ENCODE data around the gene SERTAD1. TPM values are rescaled to one million over a fixed set of nuclear protein-coding genes. Genes with fewer than 3 reads are reported as not detected.
A peak's percentile ranks its signal among the peaks of the same experiment; 100 is the strongest.

The SERTAD1 gene
- polyA plus RNA-seq, 1 of the 3 experiments (the other 2 are of a cell fraction), result 10.4 TPM

- Histone ChIP-seq H3K27me3 (ENCODE audit: insufficient read depth) (no peaks in the 10 kb centered on the region), H3K4me1 (ENCODE audit: control insufficient read depth in 1 of 2, insufficient read depth in 2 of 2, low read depth in 1 of 2, low read length in 1 of 2) (peaks cover 5 to 17% of the 10 kb centered on the region in 2 experiments; a peak in 3 of 4 replicates), H3K27ac (ENCODE audit: low read depth in 2 of 2, low read length in 1 of 2) (peak within 1 kb of the TSS; percentile 3 to 79; a peak in 3 of 4 replicates), H3K9me2 (no peaks in the 10 kb centered on the region), H3F3A (replicated peaks; ENCODE audit: insufficient read depth) (peaks cover 14% of the 10 kb centered on the region), H3K4me3 (ENCODE audit: low read depth in 2 of 2, low read length in 1 of 2) (peak within 1 kb of the TSS; percentile 61 to 79), H3K9ac (peak within 1 kb of the TSS; percentile 74), H4K20me1 (ENCODE audit: insufficient read depth) (no peaks in the 10 kb centered on the region), H3K4me2 (peak within 1 kb of the TSS; percentile 91), H3K79me2 (ENCODE audit: insufficient read depth) (no peaks in the 10 kb centered on the region; the same call in 1 of the 2 replicates), H3K36me3 (replicated peaks in 1 of 2; ENCODE audit: control insufficient read depth in 1 of 2, insufficient read depth in 2 of 2, low read length in 1 of 2) (no peaks in the 10 kb centered on the region), H3K9me3 (no peaks in the 10 kb centered on the region), H2AFZ (ENCODE audit: low read depth) (peak within 1 kb of the TSS; percentile 98)
- ChIA-PET POLR2A (interaction anchor here (0.5 to 1.6 kb wide), 6 partner anchors 9 to 105 kb away, joined by 3 to 7 read pairs (median 3); partner anchors contain the start of gene SERTAD1), CTCF (interaction anchor here (0.7 to 4.4 kb wide), 14 partner anchors 12 to 169 kb away, joined by 3 to 49 read pairs (median 8); partner anchors contain the start of gene LTBP4)
- under 1% methylated on average over 28 of the region's 54 CpGs for WGBS (ENCODE audit: low lambda C conversion rate)
- TF ChIP-seq CHD2 (IDR thresholded peaks at IDR 0.05; ENCODE audit: low read length, partially characterized antibody) (peak; percentile 89), FOSL2 (IDR thresholded peaks at IDR 0.05; ENCODE audit: borderline replicate concordance, low read depth) (no peak), POLR2AphosphoS5 (IDR thresholded peaks at IDR 0.05; ENCODE audit: low read depth, low read length) (peak; percentile 59; the same call in 1 of the 2 replicates), TCF12 (IDR thresholded peaks at IDR 0.05) (no peak), SIN3A (IDR thresholded peaks at IDR 0.05; ENCODE audit: borderline replicate concordance, low read depth, low read length) (peak; percentile 13; the same call in 1 of the 2 replicates), RCOR1 (IDR thresholded peaks at IDR 0.05; ENCODE audit: low read length) (0 out of 2 replicates have a peak, but pooled peaks have one; percentile 7), TAF1 (IDR thresholded peaks at IDR 0.05; ENCODE audit: borderline replicate concordance, low read depth, low read length) (0 out of 2 replicates have a peak, but pooled peaks have one; percentile 28), NRF1 (IDR thresholded peaks at IDR 0.05; ENCODE audit: low read depth, low read length) (peak; percentile 45; the same call in 1 of the 2 replicates)
- TF ChIP-seq, protein P1, sequence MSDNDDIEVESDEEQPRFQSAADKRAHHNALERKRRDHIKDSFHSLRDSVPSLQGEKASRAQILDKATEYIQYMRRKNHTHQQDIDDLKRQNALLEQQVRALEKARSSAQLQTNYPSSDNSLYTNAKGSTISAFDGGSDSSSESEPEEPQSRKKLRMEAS (IDR thresholded peaks at IDR 0.05; ENCODE audit: low read depth), result peak; percentile 54
- TF ChIP-seq, protein P2, sequence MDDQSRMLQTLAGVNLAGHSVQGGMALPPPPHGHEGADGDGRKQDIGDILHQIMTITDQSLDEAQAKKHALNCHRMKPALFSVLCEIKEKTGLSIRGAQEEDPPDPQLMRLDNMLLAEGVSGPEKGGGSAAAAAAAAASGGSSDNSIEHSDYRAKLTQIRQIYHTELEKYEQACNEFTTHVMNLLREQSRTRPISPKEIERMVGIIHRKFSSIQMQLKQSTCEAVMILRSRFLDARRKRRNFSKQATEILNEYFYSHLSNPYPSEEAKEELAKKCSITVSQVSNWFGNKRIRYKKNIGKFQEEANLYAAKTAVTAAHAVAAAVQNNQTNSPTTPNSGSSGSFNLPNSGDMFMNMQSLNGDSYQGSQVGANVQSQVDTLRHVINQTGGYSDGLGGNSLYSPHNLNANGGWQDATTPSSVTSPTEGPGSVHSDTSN (IDR thresholded peaks at IDR 0.05), result peak; percentile 84
- DNase-seq, result peak; percentile 97
Measured at GRCh38 chr19:40465557-40466218, 39.9 kb upstream of the SERTAD1 start, which contains the start of gene BLVRB. Gene BLVRB (minus strand): TSS chr19:40465745. CDS start chr19:40465688, 57 bp downstream.

GRCh38 chr19:40465025-40465556 is 39.3 kb upstream of the SERTAD1 start:
- H3K79me2 ChIP-seq (ENCODE audit: insufficient read depth), result no peaks in the 10 kb centered on the region; the same call in 1 of the 2 replicates
- WGBS (ENCODE audit: low lambda C conversion rate), result 12% methylated on average over 11 of the region's 11 CpGs
- POLR2A ChIA-PET, result interaction anchor here (0.9 to 1.6 kb wide), 4 partner anchors 22 to 106 kb away, joined by 3 to 7 read pairs (median 4); partner anchors contain the start of gene SERTAD1
- CTCF ChIA-PET, result interaction anchor here (0.9 to 4.4 kb wide), 20 partner anchors 12 to 904 kb away, joined by 3 to 49 read pairs (median 6); partner anchors contain the start of gene LTBP4
- H3K36me3 ChIP-seq (replicated peaks in 1 of 2; ENCODE audit: control insufficient read depth in 1 of 2, insufficient read depth in 2 of 2, low read length in 1 of 2), result no peaks in the 10 kb centered on the region
- peak overlapping the region; percentile 98 for H2AFZ ChIP-seq (ENCODE audit: low read depth)
- no peaks in the 10 kb centered on the region for H4K20me1 ChIP-seq (ENCODE audit: insufficient read depth)
- peak overlapping the region; percentile 91 for H3K4me2 ChIP-seq
- peak overlapping the region; percentile 3 to 79; a peak in 3 of 4 replicates for H3K27ac ChIP-seq (ENCODE audit: low read depth in 2 of 2, low read length in 1 of 2)
- H3K9me2 ChIP-seq, result no peaks in the 10 kb centered on the region
- H3K9me3 ChIP-seq, result no peaks in the 10 kb centered on the region
- H3K9ac ChIP-seq, result peak overlapping the region; percentile 74
- peak overlapping the region; percentile 61 to 79 for H3K4me3 ChIP-seq (ENCODE audit: low read depth in 2 of 2, low read length in 1 of 2)
- H3F3A ChIP-seq (replicated peaks; ENCODE audit: insufficient read depth), result peaks cover 14% of the 10 kb centered on the region
- peaks cover 5 to 17% of the 10 kb centered on the region in 2 experiments; a peak in 3 of 4 replicates for H3K4me1 ChIP-seq (ENCODE audit: control insufficient read depth in 1 of 2, insufficient read depth in 2 of 2, low read depth in 1 of 2, low read length in 1 of 2)
- DNase-seq, result no peak
- H3K27me3 ChIP-seq (ENCODE audit: insufficient read depth), result no peaks in the 10 kb centered on the region
- TF ChIP-seq, protein P3, sequence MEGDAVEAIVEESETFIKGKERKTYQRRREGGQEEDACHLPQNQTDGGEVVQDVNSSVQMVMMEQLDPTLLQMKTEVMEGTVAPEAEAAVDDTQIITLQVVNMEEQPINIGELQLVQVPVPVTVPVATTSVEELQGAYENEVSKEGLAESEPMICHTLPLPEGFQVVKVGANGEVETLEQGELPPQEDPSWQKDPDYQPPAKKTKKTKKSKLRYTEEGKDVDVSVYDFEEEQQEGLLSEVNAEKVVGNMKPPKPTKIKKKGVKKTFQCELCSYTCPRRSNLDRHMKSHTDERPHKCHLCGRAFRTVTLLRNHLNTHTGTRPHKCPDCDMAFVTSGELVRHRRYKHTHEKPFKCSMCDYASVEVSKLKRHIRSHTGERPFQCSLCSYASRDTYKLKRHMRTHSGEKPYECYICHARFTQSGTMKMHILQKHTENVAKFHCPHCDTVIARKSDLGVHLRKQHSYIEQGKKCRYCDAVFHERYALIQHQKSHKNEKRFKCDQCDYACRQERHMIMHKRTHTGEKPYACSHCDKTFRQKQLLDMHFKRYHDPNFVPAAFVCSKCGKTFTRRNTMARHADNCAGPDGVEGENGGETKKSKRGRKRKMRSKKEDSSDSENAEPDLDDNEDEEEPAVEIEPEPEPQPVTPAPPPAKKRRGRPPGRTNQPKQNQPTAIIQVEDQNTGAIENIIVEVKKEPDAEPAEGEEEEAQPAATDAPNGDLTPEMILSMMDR (IDR thresholded peaks at IDR 0.05), result no peak
- TF ChIP-seq RAD21 (IDR thresholded peaks at IDR 0.05; ENCODE audit: low read length) (no peak), GATA2 (CRISPR knock-in tag; IDR thresholded peaks at IDR 0.05) (no peak), GABPA (IDR thresholded peaks at IDR 0.05; ENCODE audit: low read depth) (no peak), EZH2phosphoT487 (IDR thresholded peaks at IDR 0.05; ENCODE audit: borderline replicate concordance, low read depth) (no peak), ELF1 (IDR thresholded peaks at IDR 0.05) (no peak), RXRA (IDR thresholded peaks at IDR 0.05; ENCODE audit: borderline replicate concordance, low read depth) (no peak), MXI1 (IDR thresholded peaks at IDR 0.05; ENCODE audit: low read depth, low read length) (no peak), JUND (IDR thresholded peaks at IDR 0.05) (no peak), YY1 (IDR thresholded peaks at IDR 0.05; ENCODE audit: low read depth) (no peak), POLR2AphosphoS5 (IDR thresholded peaks at IDR 0.05; ENCODE audit: low read depth, low read length) (no peak)
- TF ChIP-seq, protein P1 (IDR thresholded peaks at IDR 0.05; ENCODE audit: low read depth), result no peak
- TF ChIP-seq, protein P2 (IDR thresholded peaks at IDR 0.05), result no peak
